ENCODE measurements around the gene ETV6. TPM values are rescaled to one million over a fixed set of nuclear protein-coding genes. Genes with fewer than 3 reads are reported as not detected.

The ETV6 gene
- total RNA-seq, 1 donor from 2014 or later = 33.4 TPM

DNA sequence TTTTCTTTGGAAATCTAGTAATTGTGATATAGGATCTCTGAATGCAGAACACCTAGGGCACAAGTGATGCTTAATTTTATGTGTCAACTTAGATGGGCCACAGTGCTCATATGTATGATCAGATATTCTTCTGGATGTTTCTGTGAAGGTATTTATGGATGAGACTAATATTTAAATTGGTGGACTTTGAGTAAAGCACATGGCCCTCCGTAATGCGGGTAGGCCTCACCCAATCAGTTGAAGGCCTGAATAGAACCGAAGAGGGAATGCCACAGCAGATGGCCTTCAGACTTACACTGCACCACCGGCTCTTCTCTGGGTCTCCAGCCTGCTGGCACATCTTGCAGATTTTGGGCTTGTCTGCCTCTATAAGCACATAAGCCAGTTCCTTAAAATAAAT is 60.0 kb downstream of the ETV6 start:
- Mint-ChIP-seq H3K4me3 (ENCODE audit: unreplicated experiment) (no peak overlapping the region), H3K9me3 (ENCODE audit: low read depth) (no peaks in the 10 kb centered on the region), H3K4me1 (ENCODE audit: low read depth) (peaks cover 65% of the 10 kb centered on the region), H3K36me3 (ENCODE audit: low read depth) (peaks cover 3% of the 10 kb centered on the region), H3K27me3 (ENCODE audit: low read depth) (no peaks in the 10 kb centered on the region), H3K27ac (ENCODE audit: unreplicated experiment) (no peak overlapping the region)
- DNase-seq (ENCODE audit: low spot score) = no peak
- TF ChIP-seq, protein P1, sequence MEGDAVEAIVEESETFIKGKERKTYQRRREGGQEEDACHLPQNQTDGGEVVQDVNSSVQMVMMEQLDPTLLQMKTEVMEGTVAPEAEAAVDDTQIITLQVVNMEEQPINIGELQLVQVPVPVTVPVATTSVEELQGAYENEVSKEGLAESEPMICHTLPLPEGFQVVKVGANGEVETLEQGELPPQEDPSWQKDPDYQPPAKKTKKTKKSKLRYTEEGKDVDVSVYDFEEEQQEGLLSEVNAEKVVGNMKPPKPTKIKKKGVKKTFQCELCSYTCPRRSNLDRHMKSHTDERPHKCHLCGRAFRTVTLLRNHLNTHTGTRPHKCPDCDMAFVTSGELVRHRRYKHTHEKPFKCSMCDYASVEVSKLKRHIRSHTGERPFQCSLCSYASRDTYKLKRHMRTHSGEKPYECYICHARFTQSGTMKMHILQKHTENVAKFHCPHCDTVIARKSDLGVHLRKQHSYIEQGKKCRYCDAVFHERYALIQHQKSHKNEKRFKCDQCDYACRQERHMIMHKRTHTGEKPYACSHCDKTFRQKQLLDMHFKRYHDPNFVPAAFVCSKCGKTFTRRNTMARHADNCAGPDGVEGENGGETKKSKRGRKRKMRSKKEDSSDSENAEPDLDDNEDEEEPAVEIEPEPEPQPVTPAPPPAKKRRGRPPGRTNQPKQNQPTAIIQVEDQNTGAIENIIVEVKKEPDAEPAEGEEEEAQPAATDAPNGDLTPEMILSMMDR (IDR thresholded peaks at IDR 0.05) = no peak

GRCh38 chr12:11710431-11710830 is 61.0 kb downstream of the ETV6 start:
- TF ChIP-seq, protein P1 (IDR thresholded peaks at IDR 0.05) = no peak
- no peak overlapping the region for H3K27ac Mint-ChIP-seq (ENCODE audit: unreplicated experiment)

GRCh38 chr12:11710906-11711305 is 61.4 kb downstream of the ETV6 start:
- H3K27ac Mint-ChIP-seq (ENCODE audit: unreplicated experiment) = no peak overlapping the region
- no peaks in the 10 kb centered on the region for H3K27me3 Mint-ChIP-seq (ENCODE audit: low read depth)
- H3K4me1 Mint-ChIP-seq (ENCODE audit: low read depth) = peaks cover 53% of the 10 kb centered on the region
- H3K9me3 Mint-ChIP-seq (ENCODE audit: low read depth) = no peaks in the 10 kb centered on the region
- H3K4me3 Mint-ChIP-seq (ENCODE audit: unreplicated experiment) = no peak overlapping the region
- no peak for DNase-seq (ENCODE audit: low spot score)
- TF ChIP-seq, protein P1 (IDR thresholded peaks at IDR 0.05) = no peak
- peaks cover 5% of the 10 kb centered on the region for H3K36me3 Mint-ChIP-seq (ENCODE audit: low read depth)

More at GRCh38 chr12:11710431-11710830, 61.0 kb downstream of the ETV6 start:
- Mint-ChIP-seq H3K36me3 (ENCODE audit: low read depth) (peaks cover 5% of the 10 kb centered on the region), H3K4me1 (ENCODE audit: low read depth) (peaks cover 58% of the 10 kb centered on the region), H3K27me3 (ENCODE audit: low read depth) (no peaks in the 10 kb centered on the region), H3K4me3 (ENCODE audit: unreplicated experiment) (no peak overlapping the region), H3K9me3 (ENCODE audit: low read depth) (no peaks in the 10 kb centered on the region)
- DNase-seq (ENCODE audit: low spot score) = no peak

- H3K27me3 Mint-ChIP-seq (ENCODE audit: low read depth) = no peaks in the 10 kb centered on the region
- TF ChIP-seq, protein P1 (IDR thresholded peaks at IDR 0.05) = no peak
- H3K9me3 Mint-ChIP-seq (ENCODE audit: low read depth) = no peaks in the 10 kb centered on the region
- H3K36me3 Mint-ChIP-seq (ENCODE audit: low read depth) = peaks cover 7% of the 10 kb centered on the region
- DNase-seq (ENCODE audit: low spot score) = no peak
- no peak overlapping the region for H3K4me3 Mint-ChIP-seq (ENCODE audit: unreplicated experiment)
- peaks cover 49% of the 10 kb centered on the region for H3K4me1 Mint-ChIP-seq (ENCODE audit: low read depth)
- H3K27ac Mint-ChIP-seq (ENCODE audit: unreplicated experiment) = peak overlapping the region; percentile 15
Observed at GRCh38 chr12:11711651-11712327, 62.3 kb downstream of the ETV6 start.

GRCh38 chr12:11712491-11712890 is 63.0 kb downstream of the ETV6 start:
- no peaks in the 10 kb centered on the region for H3K27me3 Mint-ChIP-seq (ENCODE audit: low read depth)
- DNase-seq (ENCODE audit: low spot score) = no peak
- TF ChIP-seq, protein P1 (IDR thresholded peaks at IDR 0.05) = no peak
- peaks cover 7% of the 10 kb centered on the region for H3K36me3 Mint-ChIP-seq (ENCODE audit: low read depth)
- no peaks in the 10 kb centered on the region for H3K9me3 Mint-ChIP-seq (ENCODE audit: low read depth)
- H3K4me3 Mint-ChIP-seq (ENCODE audit: unreplicated experiment) = no peak overlapping the region
- no peak overlapping the region for H3K27ac Mint-ChIP-seq (ENCODE audit: unreplicated experiment)
- peaks cover 47% of the 10 kb centered on the region for H3K4me1 Mint-ChIP-seq (ENCODE audit: low read depth)
